GM11168 (cell line): ENCODE data around the gene P2RY8.
"Not testable (repeated sequence)": the region's sequence is repeated elsewhere in the genome, so short reads cannot be mapped to it uniquely, and the experiment has no call there.

Source experiments
- in situ Hi-C: fragments of 300-500 bp; cut with MboI; formaldehyde crosslinking; loops from one replicate; pipeline ENCODE4 v1.12.0; 2022; ENCODE audit warnings: low sequenced_read_pairs; ENCODE audit not compliant: unreplicated experiment

P2RY8 gene

GRCh38 chrX:1524874-1525582 is 12.0 kb downstream of the P2RY8 start:
- in situ Hi-C loops, result no loop called here

DNA sequence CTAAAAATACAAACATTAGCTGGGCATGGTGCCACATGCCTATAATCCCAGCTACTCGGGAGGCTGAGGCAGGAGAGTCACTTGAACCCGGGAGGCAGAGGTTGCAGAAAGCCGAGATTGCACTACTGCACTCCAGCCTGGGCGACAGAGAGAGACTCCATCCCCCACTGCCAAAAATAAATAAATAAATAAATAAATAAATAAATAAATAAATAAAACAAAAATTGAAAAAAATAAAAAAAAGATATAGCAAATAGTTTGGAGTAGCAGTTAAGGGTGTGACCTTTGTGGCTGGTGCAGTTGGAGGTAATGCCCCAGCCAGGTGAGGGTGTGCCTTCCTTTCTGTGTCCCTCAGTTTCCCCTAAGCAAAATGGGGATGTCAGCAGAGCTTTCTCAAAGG is 14.1 kb downstream of the P2RY8 start:
- in situ Hi-C loops, result not testable (repeated sequence)

- in situ Hi-C loops, result no loop called here
These were observed 15.5 kb downstream of the P2RY8 start for GRCh38 chrX:1521459-1521956.

DNA sequence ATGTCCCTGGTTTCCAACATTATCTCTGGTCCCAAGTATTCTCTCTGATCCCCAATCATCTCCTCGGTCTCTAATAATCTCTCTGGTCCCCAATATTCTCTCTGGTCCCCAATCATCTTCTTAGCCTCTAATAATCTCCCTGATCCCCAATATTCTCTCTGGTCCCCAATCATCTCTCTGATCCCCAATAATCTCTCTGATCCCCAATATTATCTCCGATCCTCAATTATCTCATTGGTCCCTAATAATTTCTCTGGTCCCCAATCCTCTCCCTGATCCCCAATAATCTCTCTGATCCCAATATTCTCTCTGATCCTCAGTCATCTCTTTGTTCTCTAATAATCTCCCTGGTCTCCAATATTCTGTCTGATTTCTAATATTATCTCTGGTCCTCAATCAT is 16.6 kb downstream of the P2RY8 start:
- in situ Hi-C loops, result no loop called here

DNA sequence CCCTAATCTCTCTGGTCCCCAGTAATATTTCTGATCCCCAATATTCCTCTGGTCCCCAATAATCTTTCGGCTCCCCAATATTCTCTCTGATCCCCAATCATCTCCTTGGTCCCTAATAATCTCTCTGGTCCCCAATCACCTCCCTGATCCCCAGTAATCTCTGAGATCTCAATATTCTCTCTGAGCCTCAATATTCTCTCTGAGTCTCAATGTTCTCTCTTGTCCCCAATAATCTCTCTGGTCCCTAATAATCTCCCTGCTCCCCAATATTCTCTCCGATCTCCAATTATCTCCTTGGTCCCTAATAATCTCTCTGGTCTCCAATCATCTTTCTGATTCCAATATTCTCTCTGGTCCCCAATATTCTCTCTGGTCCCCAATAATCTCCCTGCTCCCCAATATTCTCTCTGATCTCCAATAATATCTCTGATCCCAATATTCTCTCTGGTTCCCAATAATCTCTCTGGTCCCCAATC is 17.9 kb downstream of the P2RY8 start:
- in situ Hi-C loops, result no loop called here

GRCh38 chrX:1518512-1518911 is 18.5 kb downstream of the P2RY8 start:
- in situ Hi-C loops, result no loop called here

DNA sequence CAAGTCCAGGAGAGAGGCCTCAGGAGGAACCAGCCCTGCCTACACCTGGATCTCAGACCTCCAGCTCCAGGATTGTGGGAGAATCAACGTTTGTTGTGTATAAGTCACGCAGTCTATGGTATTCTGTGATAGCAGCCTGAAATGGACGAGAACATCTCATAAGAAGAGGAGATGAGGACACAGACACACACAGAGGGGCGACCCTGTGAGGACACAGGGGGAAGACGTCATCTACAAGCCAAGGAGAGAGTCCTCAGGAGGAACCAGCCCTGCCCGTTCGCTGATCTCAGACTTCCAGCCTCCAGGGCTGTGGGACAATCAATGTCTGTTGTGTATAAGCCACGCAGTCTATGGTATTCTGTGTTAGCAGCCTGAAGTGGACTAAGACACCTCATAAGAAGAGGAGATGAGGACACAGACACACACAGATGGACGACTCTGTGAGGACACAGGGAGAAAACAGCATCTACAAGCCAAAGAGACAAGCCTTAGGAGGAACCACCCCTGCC is 20.3 kb downstream of the P2RY8 start:
- in situ Hi-C loops, result no loop called here

- in situ Hi-C loops, result no loop called here
These were observed 25.2 kb downstream of the P2RY8 start for GRCh38 chrX:1511829-1512228.

DNA sequence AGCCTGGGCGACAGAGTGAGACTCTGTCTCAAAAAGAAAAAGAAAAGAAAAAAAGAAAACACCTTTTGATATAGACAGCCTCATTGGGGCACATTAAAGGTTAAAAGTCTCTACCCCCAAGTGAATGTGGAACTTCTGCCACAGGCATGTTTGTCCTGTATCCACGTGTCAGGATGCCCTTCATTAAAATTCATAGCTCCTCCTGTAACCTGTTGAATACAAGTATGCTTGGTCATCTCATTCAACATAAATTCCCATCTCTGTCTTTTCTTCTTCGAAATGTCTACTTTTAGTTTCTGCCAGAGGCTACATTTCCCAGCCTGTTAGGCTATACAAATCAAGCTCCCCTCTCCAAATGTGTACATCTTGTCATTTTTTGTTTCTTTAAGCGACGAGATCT is 25.8 kb downstream of the P2RY8 start:
- in situ Hi-C loops, result no loop called here

- in situ Hi-C loops, result no loop called here
These were observed 29.2 kb downstream of the P2RY8 start for GRCh38 chrX:1507511-1508463.

GRCh38 chrX:1506916-1507315 is 30.1 kb downstream of the P2RY8 start:
- in situ Hi-C loops, result no loop called here

- in situ Hi-C loops, result no loop called here
These were observed 34.1 kb downstream of the P2RY8 start for GRCh38 chrX:1502853-1503252.

DNA sequence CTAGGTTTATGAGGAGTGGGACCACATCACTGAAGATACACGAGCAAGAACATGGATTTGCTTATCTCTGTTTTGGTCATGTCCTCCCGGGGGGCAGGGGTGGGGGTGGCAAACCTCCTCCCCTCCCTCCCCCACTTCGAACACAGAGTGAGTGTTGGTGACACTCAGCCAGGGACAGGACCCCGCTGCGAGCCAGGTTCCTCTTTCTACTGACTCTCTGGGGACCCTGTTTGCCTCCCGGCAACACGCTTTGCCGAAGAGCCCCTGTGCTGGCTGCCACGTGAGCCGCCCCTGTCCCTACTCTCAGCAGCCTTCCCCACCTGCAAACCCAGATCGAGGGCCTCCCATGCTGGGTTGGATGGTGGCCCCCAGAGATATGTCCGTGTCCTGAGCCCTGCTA is 34.7 kb downstream of the P2RY8 start:
- in situ Hi-C loops, result no loop called here

DNA sequence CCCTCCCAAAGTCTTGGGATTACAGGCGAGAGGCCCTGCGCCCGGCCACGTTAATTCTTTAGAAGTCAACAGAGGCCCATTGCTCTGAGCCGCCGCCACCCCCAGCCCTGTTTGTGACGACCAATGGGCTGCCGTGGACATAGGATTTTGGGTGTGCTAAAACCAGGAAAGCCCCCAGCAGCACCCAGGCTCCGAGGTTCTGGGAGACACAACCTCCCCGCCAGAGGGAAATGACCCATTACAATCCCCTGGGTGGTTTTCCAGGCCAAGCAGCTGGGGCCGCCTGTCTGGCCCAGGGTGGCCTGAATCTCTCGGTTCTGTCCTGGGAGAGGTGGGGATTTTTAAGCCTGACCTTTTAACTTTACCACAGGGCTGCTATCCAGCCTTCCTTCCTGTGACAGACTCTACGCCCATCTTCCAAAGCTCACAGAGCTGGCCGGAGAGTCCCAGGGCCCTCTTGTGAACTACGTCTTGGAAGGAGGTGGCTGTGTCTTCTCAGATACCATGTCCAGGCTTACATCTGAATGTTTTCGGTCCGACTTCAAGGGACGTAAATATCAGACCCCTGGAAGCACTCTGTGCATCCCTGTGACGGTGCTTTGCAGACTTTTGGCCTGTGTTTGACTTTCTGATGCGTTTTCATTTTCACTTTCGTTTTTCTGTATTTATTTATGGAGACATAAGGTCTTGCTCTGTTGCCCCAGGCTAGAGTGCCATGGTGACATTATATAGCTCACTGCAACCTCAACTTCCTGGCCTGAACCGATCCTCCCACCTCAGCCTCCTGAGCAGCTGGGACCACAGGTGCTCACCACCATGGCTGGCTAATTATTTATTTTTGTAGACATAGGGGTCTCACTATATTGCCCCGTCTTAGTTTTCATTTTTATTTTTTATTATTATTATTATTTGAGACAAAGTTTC is 36.0 kb downstream of the P2RY8 start:
- in situ Hi-C loops, result no loop called here

DNA sequence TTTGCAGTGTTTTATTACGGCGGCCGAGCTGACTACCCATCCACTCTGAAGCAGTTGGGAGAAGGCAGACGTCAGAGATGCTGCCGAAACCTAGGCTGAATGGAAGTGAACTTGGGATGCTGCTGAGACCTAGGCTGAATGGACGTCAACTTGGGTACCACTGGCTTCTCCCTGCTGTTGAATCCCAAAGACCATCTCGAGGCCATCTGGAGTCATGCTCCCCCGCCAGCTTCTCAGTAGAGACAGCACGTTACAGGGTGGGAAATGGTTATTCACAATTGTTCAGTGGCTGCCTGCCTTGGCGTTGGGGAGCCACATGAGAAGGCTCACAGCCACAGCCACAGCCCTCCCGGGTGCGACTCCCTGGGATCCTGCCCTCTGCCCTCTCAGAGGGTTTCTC is 40.9 kb downstream of the P2RY8 start:
- in situ Hi-C loops, result no loop called here

DNA sequence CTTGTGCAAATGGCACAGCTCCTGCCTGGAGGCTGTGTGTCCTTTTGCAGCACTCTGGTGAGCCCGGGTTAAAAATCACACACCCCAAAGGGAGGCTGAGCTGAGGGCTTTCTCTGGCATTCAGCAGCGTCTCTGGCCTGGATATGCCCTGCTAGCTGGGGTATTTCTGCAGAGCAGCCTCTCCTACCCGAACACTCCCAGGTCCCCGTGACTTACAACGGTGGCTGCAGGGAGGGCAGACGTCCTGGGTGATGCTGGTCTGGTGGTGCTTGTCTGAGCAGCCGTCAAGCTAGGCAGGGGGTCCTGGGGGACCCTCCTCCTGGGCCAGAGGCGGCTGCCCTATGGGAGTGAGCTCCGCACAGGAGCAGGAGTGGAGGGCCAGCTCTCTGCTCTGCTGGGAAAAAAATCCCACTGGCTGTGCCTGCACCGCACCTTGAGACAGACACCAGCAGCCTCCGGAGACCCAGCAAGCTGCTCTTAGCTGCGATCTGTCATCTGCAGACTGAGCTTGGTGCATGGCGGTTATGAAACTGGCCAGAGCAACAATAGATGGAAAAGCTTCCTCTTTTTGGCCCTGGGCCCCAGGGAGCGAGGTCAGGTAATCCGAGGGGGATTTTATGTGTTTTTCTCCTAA is 43.0 kb downstream of the P2RY8 start:
- in situ Hi-C loops, result no loop called here

GRCh38 chrX:1493412-1493811 is 43.6 kb downstream of the P2RY8 start:
- in situ Hi-C loops, result no loop called here

GRCh38 chrX:1492421-1493012 is 44.5 kb downstream of the P2RY8 start:
- in situ Hi-C loops, result no loop called here

GRCh38 chrX:1491851-1492349 is 45.1 kb downstream of the P2RY8 start:
- in situ Hi-C loops, result no loop called here
